Stimulated activated CD8-positive, alpha-beta memory T cell treated with anti-CD3 and anti-CD28 coated beads, Interleukin-12 subunit alpha, Interleukin-12 subunit beta, amount 100 ng/mL, for 24 hours (primary cell): ENCODE measurements around the gene FOXA3.

Source experiments
- DNase-seq: peaks from one replicate; pipeline ENCODE4 v3.0.0-alpha.2; 2020; ENCODE audit errors: extremely low read depth

Gene FOXA3

GRCh38 chr19:45919678-45920077 is 55.6 kb downstream of the FOXA3 start:
- no peak for DNase-seq

- no peak for DNase-seq
Measured at GRCh38 chr19:45920458-45920857, 56.3 kb downstream of the FOXA3 start.

- no peak for DNase-seq
Measured at GRCh38 chr19:45922281-45922680, 58.2 kb downstream of the FOXA3 start.
